NCI-H226 (cell line): ENCODE results near the gene PLEKHG7.
A peak's percentile ranks its signal among the peaks of the same experiment; 100 is the strongest.
"Not testable (repeated sequence)": the region's sequence is repeated elsewhere in the genome, so short reads cannot be mapped to it uniquely, and the experiment has no call there.

Source experiments
- DNase-seq: peaks from one replicate; pipeline ENCODE4 v3.0.0-alpha.2; 2015

Gene PLEKHG7

GRCh38 chr12:92753976-92754885, 51.4 kb downstream of the PLEKHG7 start:
- DNase-seq: no peak

- no peak for DNase-seq
Measured at GRCh38 chr12:92756898-92757596, 54.3 kb downstream of the PLEKHG7 start.

- DNase-seq: no peak
Measured at GRCh38 chr12:92757597-92758121, 54.9 kb downstream of the PLEKHG7 start.

- DNase-seq: peak; percentile 95
Measured at GRCh38 chr12:92759634-92760268, 57.0 kb downstream of the PLEKHG7 start.

GRCh38 chr12:92762773-92763172, 60.0 kb downstream of the PLEKHG7 start:
- no peak for DNase-seq

- no peak for DNase-seq
Measured at GRCh38 chr12:92764831-92765230, 62.0 kb downstream of the PLEKHG7 start.

GRCh38 chr12:92765871-92766270, 63.1 kb downstream of the PLEKHG7 start:
- no peak for DNase-seq

GRCh38 chr12:92769124-92769901, 66.5 kb downstream of the PLEKHG7 start:
- DNase-seq: no peak

- DNase-seq: no peak
Measured at GRCh38 chr12:92771001-92771400, 68.2 kb downstream of the PLEKHG7 start.

GRCh38 chr12:92775416-92775815, 72.6 kb downstream of the PLEKHG7 start:
- no peak for DNase-seq

GRCh38 chr12:92778525-92778924, 75.7 kb downstream of the PLEKHG7 start:
- DNase-seq: no peak

GRCh38 chr12:92779902-92780301, 77.1 kb downstream of the PLEKHG7 start:
- no peak for DNase-seq

- no peak for DNase-seq
Measured at GRCh38 chr12:92784356-92784755, 81.6 kb downstream of the PLEKHG7 start.

- peak; percentile 60 for DNase-seq
Measured at GRCh38 chr12:92784797-92785562, 82.2 kb downstream of the PLEKHG7 start.

- no peak for DNase-seq
Measured at GRCh38 chr12:92785563-92785950, 82.8 kb downstream of the PLEKHG7 start.

GRCh38 chr12:92786045-92786444, 83.3 kb downstream of the PLEKHG7 start:
- peak; percentile 41 for DNase-seq

- not testable (repeated sequence) for DNase-seq
Measured at GRCh38 chr12:92794356-92794755, 91.6 kb downstream of the PLEKHG7 start.

GRCh38 chr12:92794814-92795213, 92.0 kb downstream of the PLEKHG7 start:
- DNase-seq: no peak

GRCh38 chr12:92796650-92797049, 93.9 kb downstream of the PLEKHG7 start:
- DNase-seq: no peak

- no peak for DNase-seq
Measured at GRCh38 chr12:92802906-92803305, 100.1 kb downstream of the PLEKHG7 start.

- DNase-seq: no peak
Measured at GRCh38 chr12:92803903-92804302, 101.1 kb downstream of the PLEKHG7 start.

GRCh38 chr12:92810370-92810769, 107.6 kb downstream of the PLEKHG7 start:
- DNase-seq: no peak
